Activated CD8-positive, alpha-beta memory T cell treated with anti-CD3 and anti-CD28 coated beads, Interleukin-2, amount 50 U/mL, for 4 hours (primary cell): Measurements from ENCODE around the gene NEUROG2.
"Not testable (repeated sequence)": the region's sequence is repeated elsewhere in the genome, so short reads cannot be mapped to it uniquely, and the experiment has no call there.

ENCODE experiments used
- DNase-seq: peaks from one replicate; pipeline ENCODE4 v3.0.0-alpha.2; 2020

NEUROG2 gene

GRCh38 chr4:112520598-112521122 lies 4.7 kb upstream of the NEUROG2 start:
- DNase-seq = no peak

- DNase-seq = no peak
Measured at GRCh38 chr4:112519689-112520597, 4.0 kb upstream of the NEUROG2 start.

DNA sequence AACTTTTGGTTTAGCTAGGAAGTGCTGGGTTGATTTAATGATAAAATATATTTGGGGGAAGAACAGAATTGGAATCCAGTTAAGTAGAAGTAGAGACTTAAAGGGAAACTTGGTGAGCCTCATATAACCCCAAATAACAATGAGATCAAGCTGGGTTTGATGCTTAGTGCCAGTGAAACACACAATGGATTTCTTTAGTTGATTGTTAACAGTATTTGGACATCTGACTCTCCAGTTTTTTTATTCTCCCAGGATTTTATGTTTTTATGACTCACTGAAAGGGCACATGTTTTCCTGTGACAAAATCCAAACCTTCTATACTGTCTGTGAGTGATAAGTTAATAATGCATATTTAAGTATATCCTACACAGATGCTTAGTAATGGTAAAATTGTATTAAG lies 2.7 kb upstream of the NEUROG2 start:
- DNase-seq = no peak

DNA sequence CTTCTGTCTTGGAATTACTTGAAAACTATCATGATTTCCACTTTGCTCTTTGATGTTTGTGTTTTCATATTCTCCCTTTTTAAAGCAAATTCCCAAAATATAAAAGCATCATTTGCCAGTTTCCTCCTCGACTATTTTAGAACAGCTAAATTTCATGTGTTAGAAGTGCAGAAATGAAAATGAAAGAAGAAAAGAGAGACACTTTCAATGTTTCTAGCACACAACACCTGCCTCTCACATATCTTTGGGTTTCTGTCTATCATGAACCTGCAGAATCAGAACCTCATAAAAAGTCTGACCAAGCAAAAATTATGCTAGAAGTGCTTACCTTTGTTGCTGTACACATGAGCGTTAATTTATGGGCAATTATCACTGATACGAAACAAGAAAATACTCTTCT lies 1.9 kb upstream of the NEUROG2 start:
- DNase-seq = no peak

- DNase-seq = no peak
Measured at GRCh38 chr4:112517067-112517634, 1.2 kb upstream of the NEUROG2 start.

DNA sequence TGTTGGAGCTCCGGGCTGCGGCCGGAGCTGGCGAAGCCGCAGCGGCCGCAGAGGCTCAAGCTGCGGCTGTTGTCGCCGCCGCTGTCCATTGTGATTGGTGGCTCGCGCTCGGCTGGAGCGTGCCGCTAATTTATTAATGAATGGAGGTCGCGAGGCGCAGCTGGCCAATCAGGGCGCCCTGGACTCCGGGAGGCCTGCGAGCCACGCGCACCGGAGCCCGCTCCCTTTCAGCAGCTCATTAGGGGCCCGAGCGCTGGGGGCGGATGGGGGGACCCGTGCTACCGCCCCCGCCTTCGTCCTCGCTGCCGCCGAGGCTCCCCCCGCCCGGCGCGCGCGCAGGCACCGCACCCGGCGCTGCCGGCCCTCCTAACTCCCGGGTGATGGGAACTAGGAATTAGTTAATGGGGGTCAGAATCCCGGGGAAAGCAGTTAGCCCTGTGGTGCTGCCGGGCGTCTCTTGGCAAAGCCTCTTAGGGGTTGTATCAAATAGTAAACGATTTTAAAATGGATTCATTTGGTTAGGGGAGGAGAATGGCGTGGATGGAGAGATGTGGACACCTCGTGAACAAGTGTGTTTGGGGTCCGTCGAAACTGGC lies 589 bp upstream of the NEUROG2 start:
- no peak for DNase-seq

DNA sequence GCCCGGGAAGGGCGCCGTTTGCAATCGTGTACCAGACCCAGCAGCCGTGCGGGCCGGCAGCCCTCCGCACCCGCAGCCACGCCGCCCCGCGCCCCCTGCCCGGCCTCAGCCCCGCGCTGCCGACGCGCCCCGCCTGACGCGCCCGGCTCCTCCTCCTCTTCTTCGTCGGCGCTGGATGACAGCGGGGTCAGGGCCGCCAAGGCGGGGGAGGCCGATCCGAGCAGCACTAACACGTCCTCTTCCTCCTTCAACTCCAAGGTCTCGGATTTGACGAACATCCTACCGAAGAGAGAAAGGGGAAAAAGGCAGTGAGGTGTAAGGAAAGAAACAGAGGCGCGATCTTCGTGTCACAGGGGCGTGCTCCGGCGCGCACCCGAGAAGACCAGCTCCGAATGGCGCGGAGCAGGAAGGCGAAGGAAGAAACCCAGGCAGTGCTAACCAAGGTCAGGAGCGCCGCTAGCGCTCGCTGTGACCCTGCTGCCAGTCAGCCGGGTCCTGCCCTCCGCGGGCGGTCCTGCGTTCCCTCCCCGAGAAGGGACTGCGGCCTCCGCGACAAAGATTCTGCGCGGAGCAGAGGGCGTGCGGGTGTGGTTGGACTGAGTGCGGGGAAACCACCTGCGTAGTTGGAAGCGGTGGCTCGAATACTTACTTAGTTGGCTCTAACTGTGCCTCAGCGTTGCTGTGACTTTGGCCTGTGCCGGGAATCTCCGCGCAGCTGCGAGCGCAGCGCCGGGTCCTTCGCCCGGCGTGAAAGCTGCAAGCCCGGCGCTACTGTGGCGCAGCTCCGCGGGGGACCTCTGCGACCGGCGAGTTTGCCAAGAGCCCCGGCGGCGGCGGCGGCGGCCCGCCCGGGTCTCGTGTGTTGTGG lies 548 bp downstream of the NEUROG2 start:
- no peak for DNase-seq

- DNase-seq = no peak
Measured at GRCh38 chr4:112514647-112515197, 1.3 kb downstream of the NEUROG2 start.

- DNase-seq = no peak
Measured at GRCh38 chr4:112513971-112514646, 1.9 kb downstream of the NEUROG2 start.

DNA sequence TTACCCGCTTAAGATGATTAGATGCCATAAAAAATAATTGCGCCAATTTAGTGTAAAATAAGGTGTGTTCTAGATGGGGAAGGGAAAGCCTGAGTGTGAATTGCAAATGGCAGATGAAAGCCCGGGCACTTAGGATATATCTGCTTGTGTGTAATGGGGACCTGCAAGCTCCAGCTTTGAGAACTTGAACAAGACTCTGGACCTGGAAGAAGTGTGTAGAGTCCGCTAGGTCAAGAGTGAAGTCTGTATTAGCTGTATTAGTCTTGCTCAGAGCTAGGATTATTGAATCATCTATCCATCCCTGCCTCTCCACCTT lies 4.2 kb downstream of the NEUROG2 start:
- no peak for DNase-seq

DNA sequence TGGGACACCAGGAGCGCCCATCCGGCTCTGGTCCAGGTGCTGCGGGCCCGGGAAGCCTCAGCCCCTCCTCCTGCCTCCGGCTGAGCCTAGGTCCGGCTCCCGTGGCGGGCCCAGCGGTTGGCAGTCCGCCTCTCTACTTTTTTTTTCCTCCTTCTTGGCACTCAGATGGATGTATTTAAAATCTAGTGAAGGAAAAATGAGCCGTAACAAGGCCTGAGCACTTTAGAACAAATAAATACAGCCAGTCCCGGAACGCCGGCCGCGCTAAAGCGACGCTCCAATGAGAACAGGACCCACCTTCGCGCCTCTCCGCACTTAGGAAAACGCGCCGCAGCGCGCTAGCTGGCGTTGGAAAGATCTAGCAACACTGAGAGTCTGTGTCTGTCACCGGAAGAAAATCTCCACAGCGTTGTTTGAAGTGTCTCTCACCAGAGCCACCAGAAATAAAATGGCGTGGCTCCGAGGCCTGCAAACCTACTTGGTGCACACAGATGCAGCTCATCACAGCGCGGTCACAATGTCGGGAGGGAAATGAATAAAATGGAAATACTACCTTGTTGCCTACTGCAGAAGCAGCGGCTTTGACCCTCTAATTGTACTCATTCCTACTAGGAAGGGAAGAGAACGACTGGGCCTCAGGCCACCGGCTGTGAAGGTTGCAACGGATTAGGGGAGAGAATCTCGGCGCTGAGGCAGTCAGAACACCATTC lies 4.7 kb downstream of the NEUROG2 start:
- DNase-seq = no peak

DNA sequence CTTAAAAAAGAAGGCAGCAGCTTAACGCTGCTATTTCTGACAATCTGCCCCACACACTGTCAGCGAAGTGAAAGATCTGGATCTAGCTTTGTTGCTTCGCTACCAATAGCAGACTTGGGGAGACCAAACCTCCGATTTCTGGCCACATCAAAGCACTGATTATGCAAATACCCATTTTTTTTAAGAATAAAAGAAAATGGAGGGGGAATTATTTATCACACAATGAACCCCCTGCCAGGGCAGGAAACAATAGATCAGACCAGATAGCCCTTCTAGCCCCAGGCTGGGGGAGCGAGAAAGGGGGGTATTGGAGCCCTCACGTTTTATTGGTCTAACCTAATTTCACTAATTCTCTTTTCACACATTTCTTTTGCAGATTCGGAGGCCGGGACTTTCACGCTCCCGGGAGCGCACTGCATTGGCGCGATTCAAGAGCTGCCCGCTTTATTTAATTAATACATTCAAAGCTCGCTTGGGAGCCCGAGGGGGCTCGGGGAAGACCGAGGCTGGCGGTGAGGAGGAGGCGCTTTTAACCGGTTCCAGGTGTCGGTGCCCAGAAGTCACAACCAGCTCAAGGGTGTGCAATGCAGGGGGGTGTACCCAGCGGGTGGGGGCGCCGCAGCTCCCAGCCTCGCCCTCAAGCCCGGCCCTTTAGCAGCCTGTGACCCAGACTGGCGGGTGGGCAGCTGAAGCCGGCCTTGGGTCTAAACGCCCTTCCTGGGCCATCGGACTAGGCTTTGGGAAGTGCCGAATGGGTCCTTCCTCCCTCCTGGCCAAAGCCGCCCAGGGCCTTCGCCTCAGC lies 5.5 kb downstream of the NEUROG2 start:
- no peak for DNase-seq

GRCh38 chr4:112509243-112510141 lies 6.5 kb downstream of the NEUROG2 start:
- DNase-seq = no peak

GRCh38 chr4:112508356-112508755 lies 7.6 kb downstream of the NEUROG2 start:
- DNase-seq = no peak

GRCh38 chr4:112504807-112505206 lies 11.2 kb downstream of the NEUROG2 start:
- DNase-seq = no peak

DNA sequence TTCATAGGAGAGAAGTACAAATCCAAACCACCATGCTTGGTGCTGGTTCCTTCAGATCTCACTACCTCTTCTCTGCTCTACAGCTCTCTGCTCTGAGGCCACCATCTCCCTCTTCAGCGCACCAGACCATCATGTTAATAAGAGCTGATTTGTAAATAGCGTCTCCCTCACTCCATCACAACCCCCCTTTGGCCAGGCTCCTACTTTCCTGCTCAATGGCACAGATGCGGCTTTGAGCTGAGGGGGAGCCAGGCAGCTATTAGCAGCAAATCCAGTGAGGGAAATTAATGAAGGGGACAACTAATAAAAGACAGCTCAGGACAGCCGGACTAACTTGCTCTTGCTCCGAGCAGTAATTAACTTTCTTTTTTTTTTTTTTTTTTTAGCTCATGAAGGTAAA lies 13.1 kb downstream of the NEUROG2 start:
- no peak for DNase-seq

DNA sequence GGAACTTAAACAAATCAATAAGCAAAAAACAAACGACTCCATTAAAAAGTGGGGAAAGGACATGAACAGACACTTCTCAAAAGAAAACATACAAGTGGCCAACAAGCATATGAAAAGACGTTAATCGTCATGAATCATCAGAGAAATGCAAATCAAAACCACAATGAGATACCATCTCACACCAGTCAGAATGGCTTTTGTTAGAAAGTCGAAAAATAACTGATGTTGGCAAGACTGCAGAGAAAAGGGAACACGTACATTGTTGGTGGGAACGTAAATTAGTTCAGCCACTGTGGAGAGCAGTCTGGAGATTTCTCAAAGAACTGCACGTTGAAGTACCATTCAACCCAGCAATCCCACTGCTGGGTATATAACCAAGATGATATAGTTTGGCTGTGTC lies 23.7 kb downstream of the NEUROG2 start:
- DNase-seq = no peak

DNA sequence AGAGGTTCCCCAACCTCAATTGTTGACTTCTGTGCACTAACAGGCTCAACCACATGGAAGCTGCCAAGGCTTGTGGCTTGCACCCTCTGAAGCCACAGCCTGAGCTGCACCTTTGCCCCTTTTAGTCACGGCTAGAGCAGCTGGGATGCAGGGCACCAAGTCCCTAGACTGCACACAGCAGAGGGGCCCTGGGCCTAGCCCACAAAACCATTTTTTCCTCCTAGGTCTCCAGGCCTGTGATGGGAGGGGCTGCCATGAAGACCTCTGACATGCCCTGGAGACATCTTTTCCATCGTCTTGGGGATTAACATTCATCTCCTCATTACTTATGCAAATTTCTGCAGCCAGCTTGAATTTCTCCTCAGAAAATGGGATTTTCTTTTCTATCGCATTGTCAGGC lies 25.2 kb downstream of the NEUROG2 start:
- not testable (repeated sequence) for DNase-seq

DNA sequence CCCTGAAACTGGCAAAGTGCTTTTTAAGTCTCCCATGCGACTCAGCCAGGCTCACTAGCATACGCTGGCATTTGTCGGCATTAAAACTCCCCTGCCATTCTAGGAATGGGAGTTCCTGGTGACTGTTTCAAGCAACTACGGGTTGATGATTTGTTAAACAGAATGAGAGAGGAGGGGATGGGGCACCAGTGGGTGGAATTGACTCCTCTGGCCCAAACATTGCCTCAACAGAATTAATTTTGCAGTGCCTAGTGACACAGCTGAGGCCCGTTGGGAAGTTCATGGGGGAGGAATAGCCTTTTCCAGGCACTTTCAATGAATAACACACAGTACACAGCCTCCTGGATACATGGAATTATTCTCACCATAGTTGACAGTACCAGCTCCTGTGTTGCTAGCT lies 30.1 kb downstream of the NEUROG2 start:
- no peak for DNase-seq

- no peak for DNase-seq
Measured at GRCh38 chr4:112473985-112474384, 42.0 kb downstream of the NEUROG2 start.
